HFFc6 (cell line): ENCODE data around the gene PNPLA3. TPM values are rescaled to one million over a fixed set of nuclear protein-coding genes. Genes with fewer than 3 reads are reported as not detected.

Source experiments
- DNase-seq: peaks from one replicate; pipeline ENCODE4 v3.0.0-alpha.2; 2018
- H3K27ac Mint-ChIP-seq: 2 replicates; pipeline ENCODE4 v1.8.0; 2020; ENCODE audit warnings: mild to moderate bottlenecking, mixed read lengths
- H3K27me3 Mint-ChIP-seq: 2 replicates; pipeline ENCODE4 v1.8.0; 2021; ENCODE audit warnings: mild to moderate bottlenecking, moderate library complexity, mixed read lengths; ENCODE audit not compliant: insufficient read depth
- H3K36me3 Mint-ChIP-seq: 2 replicates; pipeline ENCODE4 v1.8.0; 2021; ENCODE audit warnings: low read depth, mixed read lengths
- H3K4me1 Mint-ChIP-seq: 2 replicates; pipeline ENCODE4 v1.8.0; 2020; ENCODE audit warnings: low read depth, mixed read lengths
- H3K4me3 Mint-ChIP-seq: 2 replicates; pipeline ENCODE4 v1.8.0; 2020; ENCODE audit warnings: mild to moderate bottlenecking, moderate library complexity, mixed read lengths
- H3K9me3 Mint-ChIP-seq: 2 replicates; pipeline ENCODE4 v1.8.0; 2020; ENCODE audit warnings: mild to moderate bottlenecking, mixed read lengths
- CTCF ChIP-seq: fragments of 200-600 bp; sonication (generic); IDR thresholded peaks from 2 replicates; pipeline ENCODE4 v1.5.0; 2021; ENCODE audit warnings: antibody characterized with exemption, mild to moderate bottlenecking
- total RNA-seq, 6 experiments: library from RNA; stranded (reverse); fragmentation: NEBNext Ultra II Directional; extraction: Animal tissue kit (Norgen Biotek cat#: 25700); gene quantifications; 2 replicates in 1 of 6; 3 replicates in 5 of 6; pipeline ENCODE4 v1.2.3, GENCODE V29; 2021

PNPLA3 gene
- total RNA-seq, 6 experiments from 2014 or later: 3.0 to 6.5 (median 3.4) TPM

- DNase-seq: no peak
- no peak overlapping the region for H3K4me3 Mint-ChIP-seq
- peaks cover 5% of the 10 kb centered on the region; the same call in 1 of the 2 replicates for H3K9me3 Mint-ChIP-seq
- no peak for TF ChIP-seq CTCF
- H3K27ac Mint-ChIP-seq: no peak overlapping the region
- no peaks in the 10 kb centered on the region for H3K36me3 Mint-ChIP-seq
- peaks cover 21% of the 10 kb centered on the region for H3K27me3 Mint-ChIP-seq
- H3K4me1 Mint-ChIP-seq: 0 out of 2 replicates have a peak, but pooled peaks cover 5% of the 10 kb centered on the region
These were observed 43.6 kb upstream of the PNPLA3 start for GRCh38 chr22:43879901-43880540.

DNA sequence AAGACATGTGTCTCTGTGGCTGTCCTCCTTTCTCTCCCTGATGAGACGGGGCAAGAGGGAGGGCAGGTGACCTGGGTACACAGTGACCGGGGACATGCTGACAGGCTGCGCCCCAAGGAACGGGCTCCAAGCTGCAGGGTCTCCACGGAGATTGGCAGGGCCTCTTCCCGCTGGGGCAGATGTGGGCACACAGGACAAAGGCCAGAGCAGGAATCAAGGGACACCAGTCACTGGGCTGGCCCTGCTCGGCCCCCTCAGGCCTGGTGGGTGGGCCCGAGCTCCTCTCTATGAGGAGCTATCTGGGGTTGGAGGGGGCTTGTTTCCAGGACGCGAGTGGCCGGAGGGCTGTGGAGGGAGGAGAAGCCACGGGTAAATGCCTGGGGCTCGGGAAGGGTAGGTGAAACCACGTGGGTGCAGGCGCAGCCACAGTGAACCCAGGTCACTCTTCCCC lies 43.0 kb upstream of the PNPLA3 start:
- H3K27me3 Mint-ChIP-seq: peaks cover 20% of the 10 kb centered on the region
- no peak overlapping the region for H3K27ac Mint-ChIP-seq
- no peaks in the 10 kb centered on the region for H3K36me3 Mint-ChIP-seq
- no peak for DNase-seq
- H3K4me3 Mint-ChIP-seq: no peak overlapping the region
- TF ChIP-seq CTCF: no peak
- 0 out of 2 replicates have a peak, but pooled peaks cover 5% of the 10 kb centered on the region for H3K4me1 Mint-ChIP-seq
- peaks cover 5% of the 10 kb centered on the region; the same call in 1 of the 2 replicates for H3K9me3 Mint-ChIP-seq

DNA sequence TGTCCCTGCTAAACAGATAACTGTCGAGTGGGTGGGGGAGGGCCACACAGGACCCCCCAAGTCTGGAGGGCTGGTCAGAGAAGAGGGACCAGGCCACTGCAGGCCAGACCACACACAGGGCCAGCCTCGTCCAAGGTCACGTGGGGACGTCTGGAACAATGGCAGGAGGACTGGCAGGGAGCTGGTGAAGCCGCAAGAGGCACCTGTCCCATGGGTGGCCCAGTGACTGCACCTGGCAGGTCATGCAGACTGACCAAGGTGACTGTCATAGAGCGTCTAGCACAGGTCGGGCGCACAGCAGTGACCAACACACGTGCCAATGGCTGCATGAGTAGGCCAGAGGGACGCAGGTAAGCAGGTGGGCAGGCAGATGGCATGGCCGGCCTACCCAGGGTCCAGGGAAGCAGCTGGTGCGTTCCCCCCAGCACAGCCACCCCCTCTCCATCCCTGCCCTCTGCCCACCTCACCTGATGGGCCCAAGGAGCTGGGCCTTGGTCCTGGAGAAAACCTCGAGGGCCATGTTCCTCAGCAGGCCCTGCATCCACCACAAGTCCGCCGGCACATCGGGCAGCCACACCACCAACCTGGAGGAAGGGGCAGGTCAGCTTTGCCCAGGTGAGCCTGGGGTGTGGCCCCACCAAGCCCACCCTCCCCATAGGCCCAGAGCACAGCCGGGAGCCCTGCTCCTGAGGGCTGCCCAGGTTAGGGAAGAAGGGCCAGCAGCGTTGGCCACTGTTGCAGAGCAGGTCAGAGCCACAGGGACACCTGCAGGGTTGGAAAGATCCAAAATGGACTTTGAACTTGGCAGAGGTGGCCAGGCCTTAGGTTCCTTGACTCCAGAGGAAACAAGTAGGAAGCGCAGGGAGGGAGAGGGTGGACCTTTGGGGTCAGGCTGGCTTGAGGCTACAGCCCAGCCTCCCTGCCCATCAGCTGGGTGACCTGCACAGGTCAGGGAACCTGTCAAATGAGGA lies 42.2 kb upstream of the PNPLA3 start:
- no peak for TF ChIP-seq CTCF
- no peak overlapping the region for H3K27ac Mint-ChIP-seq
- peaks cover 20% of the 10 kb centered on the region for H3K27me3 Mint-ChIP-seq
- H3K36me3 Mint-ChIP-seq: no peaks in the 10 kb centered on the region
- no peak overlapping the region for H3K4me3 Mint-ChIP-seq
- H3K9me3 Mint-ChIP-seq: peaks cover 5% of the 10 kb centered on the region; the same call in 1 of the 2 replicates
- no peak for DNase-seq
- H3K4me1 Mint-ChIP-seq: 0 out of 2 replicates have a peak, but pooled peaks cover 5% of the 10 kb centered on the region

- Mint-ChIP-seq H3K36me3 (no peaks in the 10 kb centered on the region), H3K4me3 (no peak overlapping the region), H3K27me3 (peaks cover 17% of the 10 kb centered on the region), H3K9me3 (peaks cover 5% of the 10 kb centered on the region; the same call in 1 of the 2 replicates), H3K27ac (no peak overlapping the region), H3K4me1 (0 out of 2 replicates have a peak, but pooled peaks cover 5% of the 10 kb centered on the region)
- no peak for DNase-seq
- no peak for TF ChIP-seq CTCF
These were observed 41.4 kb upstream of the PNPLA3 start for GRCh38 chr22:43882122-43882767.

DNA sequence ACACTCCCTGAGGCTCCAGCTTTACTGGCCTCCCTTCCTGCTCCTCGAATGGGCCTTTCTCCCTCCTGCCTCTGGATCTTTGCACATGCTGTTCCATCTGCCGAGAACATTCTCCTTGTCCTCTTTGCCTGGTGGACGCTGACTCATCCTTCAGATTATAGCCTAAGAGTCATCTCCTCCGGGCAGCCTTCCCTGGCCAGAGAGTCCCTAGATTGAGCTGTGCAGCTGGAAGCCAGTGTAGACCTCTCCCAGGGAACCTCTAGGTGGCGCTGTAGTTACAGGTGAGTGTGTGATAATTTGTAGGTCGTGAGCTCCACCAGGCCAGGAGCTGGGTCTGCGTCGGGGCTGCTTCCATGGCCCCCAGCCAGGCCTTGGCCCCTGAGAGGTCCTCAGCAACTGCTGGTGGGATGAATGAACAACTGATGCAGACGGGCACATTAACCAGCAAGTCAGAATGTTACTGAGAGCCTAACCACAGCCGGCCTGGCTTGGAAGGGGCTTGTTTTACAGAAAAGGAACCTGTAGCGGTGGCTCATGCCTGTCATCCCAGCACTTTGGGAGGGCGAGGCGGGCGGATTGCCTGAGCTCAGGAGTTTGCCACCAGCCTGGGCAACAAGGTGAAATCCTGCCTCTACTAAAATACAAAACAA lies 40.5 kb upstream of the PNPLA3 start:
- Mint-ChIP-seq H3K27ac (no peak overlapping the region), H3K36me3 (no peaks in the 10 kb centered on the region), H3K4me3 (no peak overlapping the region), H3K27me3 (peaks cover 12% of the 10 kb centered on the region), H3K4me1 (0 out of 2 replicates have a peak, but pooled peaks cover 5% of the 10 kb centered on the region), H3K9me3 (peaks cover 5% of the 10 kb centered on the region; the same call in 1 of the 2 replicates)
- peak; percentile 84 for TF ChIP-seq CTCF
- peak; percentile 73 for DNase-seq
